GM20431 (cell line): ENCODE data around the gene ACOXL.

ENCODE experiments used
- in situ Hi-C: fragments of 300-500 bp; cut with MseI, MboI; formaldehyde crosslinking; loops from one replicate; pipeline ENCODE4 v1.15.0; 2020; ENCODE audit warnings: low sequenced_read_pairs; ENCODE audit not compliant: unreplicated experiment

ACOXL gene

DNA sequence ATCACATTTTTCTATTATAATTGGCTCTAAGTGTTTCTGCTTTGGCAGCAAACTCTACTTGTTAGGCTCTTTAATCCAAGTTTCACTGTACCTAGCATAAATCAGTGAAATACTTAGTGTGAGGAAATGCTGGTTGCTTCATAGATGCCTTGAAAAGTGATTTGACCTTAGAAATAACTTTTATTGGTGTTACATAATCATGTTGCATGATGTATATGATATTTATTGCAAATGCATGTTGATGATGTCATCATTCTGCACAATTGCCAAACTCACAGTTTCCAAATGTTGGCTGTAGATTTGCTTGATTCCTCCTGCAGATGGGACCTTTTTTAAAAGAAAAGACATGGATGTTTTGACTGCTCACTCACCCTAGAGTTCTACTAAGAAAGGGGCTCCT is 250.8 kb downstream of the ACOXL start:
- in situ Hi-C loops = no loop called here

DNA sequence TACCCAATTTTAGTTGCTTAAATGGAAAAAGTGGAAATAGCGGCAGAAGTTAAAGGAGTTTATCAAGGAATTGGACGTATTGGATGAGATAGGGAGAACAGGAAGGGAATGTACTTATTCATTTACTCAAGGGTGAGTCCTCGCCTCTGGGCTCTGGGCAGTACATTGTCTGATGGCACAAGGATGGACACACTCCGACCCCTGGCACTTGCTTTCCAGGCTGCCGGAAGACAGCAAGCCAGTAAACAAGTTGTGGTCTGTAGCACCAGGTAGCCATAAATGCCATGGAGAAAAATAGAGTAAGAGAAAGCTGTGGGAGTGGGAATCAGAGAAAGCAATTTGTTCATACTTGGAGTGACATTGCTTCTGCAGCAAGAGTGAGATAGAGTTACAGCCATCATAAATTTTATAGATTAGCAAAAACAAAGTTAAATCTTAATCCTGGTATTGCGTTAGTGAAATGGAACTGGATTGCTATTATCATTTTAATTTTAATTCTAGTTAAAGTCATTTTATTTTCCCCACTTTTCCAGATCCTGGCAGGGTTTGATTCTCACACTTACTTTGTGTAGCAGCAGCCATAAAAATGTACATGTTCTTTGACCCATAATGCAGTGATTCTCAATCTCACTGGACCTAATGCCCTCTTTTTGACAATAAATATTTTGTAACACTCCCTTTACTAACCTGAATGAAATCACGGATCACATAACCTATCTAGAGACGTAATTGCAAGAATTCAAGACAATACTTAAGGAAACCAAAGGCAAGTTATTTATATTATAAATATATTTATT is 252.5 kb downstream of the ACOXL start:
- in situ Hi-C loops = no loop called here

DNA sequence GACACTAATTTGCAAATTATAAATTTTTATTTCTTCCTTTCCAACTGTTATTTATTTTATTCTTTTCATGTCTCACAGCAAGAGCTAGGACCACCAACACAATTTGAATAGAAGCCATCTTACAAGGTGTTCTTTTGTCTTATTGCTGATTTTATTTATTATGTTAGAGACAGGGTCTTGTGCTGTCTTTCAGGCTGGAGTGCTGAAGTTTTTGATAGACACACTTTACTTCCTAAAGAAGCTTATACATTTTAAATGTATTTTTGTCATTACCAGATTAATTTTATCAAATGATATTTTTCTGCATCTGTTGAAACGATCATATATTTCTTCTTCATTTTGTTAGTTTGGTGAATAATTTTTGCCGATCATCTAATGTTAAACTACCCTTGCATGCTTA is 258.1 kb downstream of the ACOXL start:
- in situ Hi-C loops = no loop called here

DNA sequence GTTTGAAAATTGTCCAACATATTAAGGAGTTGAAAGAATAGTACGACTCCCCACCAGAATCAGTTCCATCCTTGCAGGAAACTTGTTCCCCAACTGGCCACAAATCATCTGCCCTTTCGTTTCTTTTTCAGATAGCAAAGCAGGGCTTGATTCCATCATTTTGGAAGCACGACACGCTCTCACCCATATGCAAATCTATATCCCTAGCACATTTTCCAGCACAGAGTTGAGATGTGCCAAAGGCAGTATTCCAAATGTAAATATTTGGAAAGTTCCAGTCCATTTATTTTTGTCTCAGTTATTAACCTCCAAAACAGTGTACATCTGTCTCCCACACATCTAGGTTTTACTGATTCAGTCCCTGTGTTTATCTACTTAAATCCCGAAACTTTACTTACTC is 259.5 kb downstream of the ACOXL start:
- in situ Hi-C loops = no loop called here

DNA sequence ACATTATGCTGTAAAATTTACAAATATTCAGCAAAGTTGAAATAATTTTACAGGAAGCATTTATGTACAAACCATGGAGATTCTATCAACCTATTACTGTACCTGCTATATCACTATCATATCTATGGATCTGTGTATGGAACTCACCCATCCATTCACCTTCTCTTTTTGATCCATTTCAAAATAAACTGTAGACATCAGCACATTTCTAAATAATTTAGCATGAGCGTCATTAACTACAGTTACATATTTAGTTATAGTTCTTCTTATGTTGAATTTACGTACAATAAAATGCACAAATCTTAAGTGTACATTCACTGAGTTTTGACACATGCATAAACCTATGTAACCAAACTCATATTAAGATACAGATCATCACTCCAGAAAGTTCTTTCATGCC is 260.5 kb downstream of the ACOXL start:
- in situ Hi-C loops = no loop called here

DNA sequence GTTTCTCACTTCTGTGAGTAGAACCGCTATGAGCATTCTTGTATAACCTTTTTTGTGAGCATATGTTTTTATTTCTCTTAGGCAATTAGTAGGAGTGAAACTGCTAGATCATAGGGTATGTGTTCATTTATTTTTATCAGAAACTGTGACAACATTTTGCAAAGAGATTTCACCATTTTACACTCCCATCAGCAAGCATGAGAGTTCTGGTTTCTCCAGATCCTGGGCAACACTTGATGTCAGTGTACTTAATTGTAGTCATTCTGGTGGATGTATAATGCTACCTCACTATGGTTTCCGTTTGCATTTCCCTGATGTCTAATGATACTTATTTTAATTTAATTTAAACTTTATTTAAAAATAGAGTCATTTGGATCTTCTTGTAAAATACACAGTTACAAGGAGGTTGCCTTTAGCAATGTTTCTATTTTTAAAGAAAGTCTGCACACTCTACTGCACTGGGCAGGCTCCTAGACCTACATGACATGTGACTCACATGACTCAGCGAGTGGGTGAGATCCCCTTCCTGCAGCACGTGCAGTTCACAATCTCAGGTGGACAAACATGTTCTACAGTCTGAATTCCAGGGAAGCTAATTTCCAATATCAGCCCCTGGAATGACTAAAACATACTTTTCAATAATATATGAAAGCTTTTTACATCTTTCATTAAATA is 261.3 kb downstream of the ACOXL start:
- in situ Hi-C loops = no loop called here

DNA sequence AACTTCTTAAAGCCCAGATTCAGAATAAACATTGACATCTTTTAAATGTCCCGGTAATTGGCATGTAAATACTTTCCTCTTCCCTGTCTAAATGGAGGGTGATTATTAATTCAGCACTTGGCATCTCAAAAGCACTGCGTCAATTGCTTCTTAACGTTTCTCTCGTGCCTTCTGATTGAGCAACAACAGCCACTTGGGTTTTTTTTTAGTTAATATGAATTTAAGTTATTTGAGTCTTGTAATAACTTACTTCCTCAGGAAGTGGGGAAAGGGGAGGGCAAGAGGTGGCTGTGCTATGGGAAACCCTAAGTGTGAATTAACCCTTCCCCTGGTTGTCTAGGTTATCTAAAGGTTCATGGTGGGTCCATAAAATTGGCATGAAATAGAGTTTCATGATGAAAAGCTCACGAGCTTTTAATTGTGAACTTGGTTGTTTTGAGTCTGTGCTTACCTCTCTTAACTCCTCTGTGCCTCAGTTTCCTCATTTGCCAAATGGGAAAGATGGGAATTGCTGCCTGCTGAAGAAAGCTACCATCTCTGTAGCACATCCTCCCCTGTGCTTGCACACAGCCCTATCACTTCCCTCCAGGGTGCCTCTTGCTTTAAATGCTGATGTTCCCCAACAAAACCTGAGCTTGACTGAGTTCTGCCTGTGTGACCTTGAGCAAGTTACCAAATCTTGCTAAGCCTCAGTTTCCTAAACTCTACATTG is 262.0 kb downstream of the ACOXL start:
- in situ Hi-C loops = no loop called here

DNA sequence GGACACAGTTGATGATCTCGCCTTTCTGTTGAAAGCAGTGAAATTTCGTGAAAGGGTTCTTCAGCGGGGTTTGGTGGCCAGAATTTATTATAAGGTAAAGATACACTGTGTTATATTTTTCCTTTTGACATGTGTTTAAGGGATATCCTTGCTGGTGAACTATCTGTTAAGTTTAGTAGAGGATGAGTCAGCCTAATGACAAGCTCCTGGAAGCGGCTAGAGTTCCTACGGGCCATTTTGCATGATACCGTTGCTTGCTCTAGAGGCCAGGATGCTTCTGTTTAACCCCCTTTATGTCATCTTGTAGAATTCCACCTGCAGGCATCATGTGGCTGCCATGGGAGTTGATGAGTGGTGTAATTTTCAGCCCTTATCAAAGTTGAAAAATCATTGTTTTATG is 263.5 kb downstream of the ACOXL start:
- in situ Hi-C loops = no loop called here

DNA sequence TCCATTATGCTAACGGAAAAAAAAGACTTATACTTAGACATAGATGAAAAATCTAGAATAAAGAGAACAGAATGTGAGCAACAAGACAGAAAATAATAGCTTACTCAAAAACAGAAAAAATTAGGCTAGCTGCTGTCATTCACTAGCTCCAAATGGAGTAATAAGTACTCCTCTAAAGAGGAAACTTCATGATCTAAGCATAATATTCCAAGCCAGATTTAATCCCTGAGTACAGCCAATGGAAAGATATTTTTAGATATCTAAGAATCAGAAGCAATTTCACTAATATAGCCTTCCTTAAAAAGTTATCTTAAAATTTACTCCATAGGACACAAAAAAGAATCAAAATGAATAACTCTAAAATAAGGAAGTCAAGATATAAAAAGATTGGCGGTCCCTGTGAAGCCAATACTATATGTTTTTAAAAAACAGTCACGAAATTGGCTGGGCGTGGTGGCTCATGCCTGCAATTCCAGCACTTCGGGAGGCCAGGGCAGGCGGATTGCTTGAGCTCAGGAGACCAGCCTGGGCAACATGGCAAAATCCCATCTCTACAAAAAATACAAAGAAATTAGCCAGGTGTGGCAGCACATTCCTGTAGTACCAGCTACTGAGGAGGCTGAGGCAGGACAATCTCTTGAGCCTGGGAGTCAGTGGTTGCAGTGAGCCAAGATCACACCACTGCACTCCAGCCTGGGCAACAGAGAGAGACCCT is 265.1 kb downstream of the ACOXL start:
- in situ Hi-C loops = no loop called here

DNA sequence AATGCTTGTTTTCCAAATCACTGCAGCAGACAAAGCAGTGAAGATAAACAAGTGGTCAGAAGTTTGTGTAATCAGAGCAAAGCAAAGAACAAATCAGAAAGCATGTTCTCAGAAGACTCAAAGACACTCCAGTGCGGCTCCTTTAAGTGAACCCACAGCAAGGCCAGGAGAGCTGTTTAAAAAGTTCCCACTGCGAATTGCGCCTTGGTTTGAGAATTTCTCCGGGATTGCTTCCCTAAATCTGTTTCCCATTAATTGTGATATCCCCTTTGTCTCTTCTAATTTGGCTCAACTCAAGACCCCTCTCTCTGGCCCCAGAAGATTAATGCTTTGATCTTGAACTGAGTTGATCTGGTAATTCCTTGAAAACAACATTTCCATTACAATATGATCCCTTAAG is 265.9 kb downstream of the ACOXL start:
- in situ Hi-C loops = no loop called here

DNA sequence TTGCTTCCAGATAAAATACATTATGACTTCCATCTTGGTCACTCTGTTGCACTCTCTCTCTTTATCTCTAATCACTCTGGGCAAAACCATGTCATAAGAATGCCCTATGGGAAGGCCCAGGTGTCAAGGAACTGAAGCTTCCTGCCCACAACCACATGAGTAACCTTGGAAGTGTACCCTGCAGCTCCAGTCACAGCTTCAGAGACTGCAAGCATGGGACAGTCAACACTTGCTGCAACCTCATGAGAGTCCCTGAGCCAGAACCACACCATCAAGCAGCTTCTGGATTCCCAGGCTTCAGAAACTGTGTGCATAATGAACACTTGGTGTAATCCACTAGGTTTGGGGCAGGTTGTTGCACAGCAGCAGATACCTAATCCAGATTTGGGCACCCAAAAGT is 267.3 kb downstream of the ACOXL start:
- in situ Hi-C loops = no loop called here

DNA sequence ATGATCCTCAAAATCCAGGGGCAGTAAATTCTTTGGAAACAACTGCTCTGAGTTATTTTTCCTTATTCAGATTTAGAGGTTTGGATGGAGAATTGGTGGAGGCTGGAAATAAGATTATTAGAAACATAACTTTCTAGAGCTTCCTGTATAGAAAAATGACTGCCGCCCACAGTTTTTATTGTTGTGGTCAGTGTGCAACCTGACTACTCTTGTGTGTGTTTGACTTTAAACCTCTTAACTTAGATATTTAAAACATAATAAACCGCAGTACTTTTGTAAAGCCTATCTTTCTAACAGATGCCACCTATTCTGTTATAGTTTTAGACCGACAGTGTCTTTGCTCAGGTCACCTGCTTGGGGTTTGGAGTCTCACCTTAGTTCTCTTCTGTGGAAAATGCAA is 272.9 kb downstream of the ACOXL start:
- in situ Hi-C loops = no loop called here

DNA sequence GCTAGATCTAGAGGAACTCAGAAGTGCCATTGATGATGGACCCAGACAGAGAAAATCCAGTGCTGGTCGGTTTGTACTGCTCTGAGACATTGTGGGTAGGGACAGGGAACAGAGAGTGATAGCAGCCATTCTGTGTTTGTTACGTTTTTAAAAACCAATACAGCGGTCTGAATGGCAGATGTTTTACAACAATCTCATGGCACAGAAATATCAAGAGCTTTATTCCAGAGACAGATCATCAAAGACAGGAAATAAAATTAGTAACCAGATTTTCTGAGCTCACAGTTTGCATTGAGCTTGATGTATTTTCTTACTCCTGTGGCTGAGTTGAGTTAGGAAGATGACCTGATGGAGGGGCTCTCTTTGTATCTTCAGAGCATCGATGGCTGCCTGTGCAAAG is 273.4 kb downstream of the ACOXL start:
- in situ Hi-C loops = no loop called here

DNA sequence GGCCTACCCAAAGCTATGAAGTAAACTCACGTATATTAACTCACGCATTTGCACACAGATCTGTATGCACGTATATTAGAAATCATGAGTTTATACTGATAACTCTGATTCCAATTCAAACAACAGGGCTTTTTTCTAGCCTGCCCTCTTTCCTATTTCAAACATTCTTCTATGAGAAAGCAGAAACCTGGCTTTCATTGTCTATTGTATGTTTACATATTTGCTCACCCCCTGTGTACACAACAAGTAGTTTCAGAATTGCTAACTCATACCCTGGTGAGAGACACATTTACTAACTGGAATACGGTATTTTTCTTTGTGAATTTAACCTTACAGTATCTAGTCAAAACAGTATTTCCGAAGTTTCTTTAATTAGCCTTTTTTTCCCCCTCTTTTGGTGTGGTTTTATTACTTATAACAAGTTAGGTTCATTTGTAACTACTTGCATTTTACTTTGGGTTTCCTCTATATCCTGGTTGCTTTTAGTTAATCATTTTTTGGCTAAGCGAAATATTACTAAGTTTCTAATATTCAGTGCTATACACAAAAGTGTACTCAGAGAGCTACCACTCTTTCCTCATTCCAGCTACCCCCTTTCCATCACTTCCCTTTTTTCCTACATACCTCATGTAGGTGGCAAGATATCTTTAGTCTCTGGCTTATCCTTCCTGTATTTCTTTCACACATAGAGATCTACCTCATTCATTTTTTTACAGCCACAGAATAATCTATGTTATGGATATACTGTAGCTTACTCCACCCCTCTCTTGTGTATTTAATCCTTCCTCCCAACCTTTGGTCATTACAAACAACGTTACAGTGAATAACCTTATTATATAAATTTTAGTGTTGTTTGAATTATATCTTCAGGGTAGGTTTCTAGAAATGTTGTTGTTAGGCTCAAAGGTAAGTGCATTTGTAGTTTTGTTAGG is 275.6 kb downstream of the ACOXL start:
- in situ Hi-C loops = no loop called here

DNA sequence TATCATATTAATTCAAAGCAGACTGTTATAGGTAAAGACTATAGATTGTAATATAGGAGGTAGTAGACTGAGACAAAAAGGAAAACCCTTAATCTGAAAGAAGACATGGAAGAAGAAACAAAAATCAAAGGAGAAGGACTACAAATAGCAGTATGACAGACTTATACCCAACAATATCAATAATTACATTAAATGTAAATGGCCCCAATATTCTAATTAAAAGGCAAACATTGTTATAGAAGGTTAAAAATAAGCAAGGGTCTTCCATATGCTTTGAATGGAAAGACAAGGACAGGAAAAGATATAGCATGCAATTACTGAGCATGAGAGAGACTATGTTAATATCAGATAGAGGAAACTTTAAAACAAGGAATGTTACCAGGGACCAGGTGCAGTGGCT is 278.8 kb downstream of the ACOXL start:
- in situ Hi-C loops = no loop called here

DNA sequence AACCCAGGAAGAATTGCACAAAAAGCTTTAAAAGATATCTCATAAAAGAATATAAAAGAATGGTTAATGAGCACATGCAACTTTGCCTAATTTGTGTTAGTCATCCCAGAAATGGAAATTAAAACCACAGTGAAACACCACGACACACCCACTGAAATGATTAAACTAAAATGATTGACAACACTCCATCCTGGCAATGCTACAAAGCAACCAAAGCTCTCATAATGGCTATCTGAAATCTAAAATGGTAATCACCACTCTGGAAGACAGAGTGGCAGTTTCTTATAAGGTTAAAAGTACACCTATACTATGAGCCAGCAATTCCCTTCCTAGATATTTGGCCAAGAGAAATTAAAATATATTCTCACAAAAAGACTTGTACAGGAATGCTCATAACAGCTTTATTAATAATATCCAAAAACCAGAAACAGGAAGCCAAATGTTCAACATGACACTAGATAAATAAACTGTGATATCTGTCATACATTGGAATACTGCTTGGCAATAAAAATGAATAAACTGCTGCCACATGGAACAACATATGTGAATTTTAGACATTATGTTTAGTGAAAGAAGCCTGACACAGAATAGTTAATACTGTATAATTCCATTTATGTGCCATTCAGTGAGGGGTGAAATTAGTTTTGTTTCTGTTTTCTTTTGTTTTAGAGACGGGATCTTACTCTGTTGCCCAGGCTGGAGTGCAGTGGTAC is 283.1 kb downstream of the ACOXL start:
- in situ Hi-C loops = no loop called here

DNA sequence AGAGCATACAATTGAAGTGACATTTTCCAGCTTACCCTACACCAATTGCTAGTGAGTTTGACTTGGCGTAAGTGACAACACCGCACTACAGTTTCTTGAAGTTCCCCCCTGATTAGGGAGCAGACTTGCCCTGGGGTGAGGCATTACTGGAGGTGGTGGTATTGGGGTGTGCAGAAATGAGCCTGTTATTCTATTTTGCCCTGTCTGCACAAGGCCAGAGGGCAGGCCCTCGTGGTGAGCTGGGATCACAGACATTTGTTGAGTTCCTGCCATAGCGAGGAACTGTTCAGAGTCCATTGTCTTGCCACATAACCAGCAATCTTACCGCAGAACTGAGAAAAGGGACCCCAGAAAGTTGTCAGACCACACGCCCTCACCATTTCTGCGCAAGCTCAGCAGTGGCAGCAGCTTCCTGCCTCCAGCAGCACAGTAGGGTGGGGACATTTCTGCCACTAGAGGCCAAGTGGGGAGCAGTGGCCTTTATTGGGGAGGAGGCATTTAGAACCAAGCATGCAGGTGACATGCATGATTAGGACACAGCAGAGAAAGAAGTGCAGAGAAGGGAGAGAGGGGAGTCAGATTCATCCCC is 284.8 kb downstream of the ACOXL start:
- in situ Hi-C loops = no loop called here

DNA sequence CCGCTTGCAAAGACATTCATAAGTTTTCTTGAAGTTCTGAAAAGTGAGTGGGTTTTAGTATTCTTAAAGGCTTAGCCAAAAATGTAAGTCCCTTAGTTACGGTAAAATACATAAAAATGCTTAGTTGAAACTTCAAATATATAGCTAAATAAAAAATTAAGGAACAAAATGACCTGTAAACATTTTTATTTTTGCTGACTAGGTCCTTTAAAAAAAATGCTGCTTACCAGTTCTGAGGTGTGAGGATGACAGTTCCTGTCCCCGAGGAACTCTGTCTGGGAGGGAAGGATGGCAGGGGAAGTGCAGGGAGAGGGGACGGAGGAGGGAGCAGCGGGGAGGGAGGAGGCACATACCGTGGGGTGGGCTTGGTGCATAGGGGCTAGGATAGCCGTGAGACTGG is 285.5 kb downstream of the ACOXL start:
- in situ Hi-C loops = no loop called here

DNA sequence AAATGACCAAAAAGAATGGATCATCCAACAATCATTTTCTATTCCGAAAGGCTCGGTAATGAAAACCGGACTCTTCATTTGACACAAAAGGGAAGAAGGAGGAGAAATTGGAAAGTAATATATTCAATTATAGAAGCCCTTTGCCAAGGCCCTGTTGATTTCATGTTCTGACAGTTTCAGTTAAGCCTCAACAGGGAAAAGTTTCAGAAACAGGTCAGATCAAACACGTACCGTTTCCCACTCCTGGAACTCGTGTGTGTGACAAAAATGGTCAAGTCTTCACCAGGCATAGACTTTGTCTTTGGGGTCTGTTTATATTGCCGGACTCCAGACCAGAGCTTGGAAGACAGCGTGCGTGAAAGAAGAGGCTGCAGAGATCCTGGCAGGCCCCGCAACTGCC is 287.0 kb downstream of the ACOXL start:
- in situ Hi-C loops = no loop called here
